ENCODE results near the gene KRT5. TPM values are rescaled to one million over a fixed set of nuclear protein-coding genes. Genes with fewer than 3 reads are reported as not detected.
"Not testable (repeated sequence)": the region's sequence is repeated elsewhere in the genome, so short reads cannot be mapped to it uniquely, and the experiment has no call there.

The KRT5 gene
- total RNA-seq, 1 donor from 2014 or later = 1,515 TPM

DNA sequence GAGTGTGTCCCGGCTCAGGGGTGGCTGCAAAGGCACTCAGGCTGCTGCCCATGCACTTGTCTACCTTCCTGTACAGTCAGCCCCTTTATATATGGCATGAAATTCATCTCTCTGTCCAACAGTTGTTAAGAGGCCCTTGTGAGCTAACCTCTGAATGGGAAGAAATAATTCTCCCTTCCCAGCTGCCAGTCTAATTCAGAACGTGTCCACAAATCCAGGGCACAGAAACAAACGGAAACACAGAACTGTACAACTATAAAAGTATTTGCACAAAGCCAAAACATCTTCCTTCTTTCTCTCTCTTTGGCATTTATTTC is 849 bp downstream of the KRT5 start:
- no peak for DNase-seq

- DNase-seq = no peak
Measured at GRCh38 chr12:52518574-52519386, 1.4 kb downstream of the KRT5 start.

GRCh38 chr12:52517888-52518287 is 2.3 kb downstream of the KRT5 start:
- no peak for DNase-seq

DNA sequence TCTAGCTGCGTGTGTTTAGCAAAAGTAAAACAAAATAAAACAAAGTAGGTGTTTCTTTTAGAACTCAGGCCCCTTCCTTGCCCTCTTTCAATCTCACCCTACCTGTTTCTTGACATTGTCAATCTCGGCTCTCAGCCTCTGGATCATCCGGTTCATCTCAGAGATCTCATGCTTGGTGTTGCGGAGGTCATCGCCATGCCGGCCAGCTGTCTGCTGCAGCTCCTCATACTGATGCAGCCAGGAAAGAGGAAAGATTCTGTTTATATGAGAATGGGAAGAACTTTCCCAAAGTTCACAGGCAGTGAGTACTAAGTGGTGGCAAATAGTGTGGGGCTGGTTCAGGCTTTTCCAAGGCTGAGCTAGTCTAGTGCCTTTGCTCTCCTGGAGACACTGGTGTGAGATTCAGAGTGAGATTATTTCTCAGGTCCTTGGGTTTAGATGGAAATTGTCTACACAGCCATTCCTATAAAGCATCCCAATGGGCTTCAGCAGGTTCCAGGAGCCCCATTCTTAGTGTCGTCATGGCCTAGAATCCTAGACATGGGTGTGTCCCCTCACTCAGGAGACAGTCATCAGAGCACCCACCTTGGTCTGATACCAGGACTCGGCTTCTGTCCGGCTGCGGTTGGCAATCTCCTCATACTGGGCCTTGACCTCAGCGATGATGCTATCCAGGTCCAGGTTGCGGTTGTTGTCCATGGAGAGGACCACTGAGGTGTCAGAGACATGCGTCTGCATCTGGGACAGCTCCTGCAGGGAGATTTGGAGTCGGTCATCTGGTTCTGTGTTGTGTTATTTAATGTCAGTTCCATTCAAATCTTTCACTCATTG is 3.0 kb downstream of the KRT5 start:
- no peak for DNase-seq

GRCh38 chr12:52515927-52516831 is 4.0 kb downstream of the KRT5 start:
- DNase-seq = no peak

DNA sequence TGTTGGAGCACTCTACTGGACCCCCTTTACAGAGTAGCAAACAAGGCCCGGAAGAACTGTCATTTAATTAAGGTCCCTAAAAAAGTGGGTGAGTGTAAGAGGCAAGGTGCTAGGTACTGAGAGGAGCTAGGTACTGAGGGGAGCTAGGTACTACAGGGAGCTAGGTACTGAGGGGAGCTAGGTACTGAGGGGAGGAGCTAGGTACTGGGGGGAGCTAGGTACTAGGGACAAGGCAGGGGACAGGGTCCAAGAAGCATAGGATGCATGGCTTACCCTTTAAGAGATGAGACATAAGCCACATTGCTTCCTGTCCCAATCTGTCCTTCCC is 4.9 kb downstream of the KRT5 start:
- DNase-seq = no peak

DNA sequence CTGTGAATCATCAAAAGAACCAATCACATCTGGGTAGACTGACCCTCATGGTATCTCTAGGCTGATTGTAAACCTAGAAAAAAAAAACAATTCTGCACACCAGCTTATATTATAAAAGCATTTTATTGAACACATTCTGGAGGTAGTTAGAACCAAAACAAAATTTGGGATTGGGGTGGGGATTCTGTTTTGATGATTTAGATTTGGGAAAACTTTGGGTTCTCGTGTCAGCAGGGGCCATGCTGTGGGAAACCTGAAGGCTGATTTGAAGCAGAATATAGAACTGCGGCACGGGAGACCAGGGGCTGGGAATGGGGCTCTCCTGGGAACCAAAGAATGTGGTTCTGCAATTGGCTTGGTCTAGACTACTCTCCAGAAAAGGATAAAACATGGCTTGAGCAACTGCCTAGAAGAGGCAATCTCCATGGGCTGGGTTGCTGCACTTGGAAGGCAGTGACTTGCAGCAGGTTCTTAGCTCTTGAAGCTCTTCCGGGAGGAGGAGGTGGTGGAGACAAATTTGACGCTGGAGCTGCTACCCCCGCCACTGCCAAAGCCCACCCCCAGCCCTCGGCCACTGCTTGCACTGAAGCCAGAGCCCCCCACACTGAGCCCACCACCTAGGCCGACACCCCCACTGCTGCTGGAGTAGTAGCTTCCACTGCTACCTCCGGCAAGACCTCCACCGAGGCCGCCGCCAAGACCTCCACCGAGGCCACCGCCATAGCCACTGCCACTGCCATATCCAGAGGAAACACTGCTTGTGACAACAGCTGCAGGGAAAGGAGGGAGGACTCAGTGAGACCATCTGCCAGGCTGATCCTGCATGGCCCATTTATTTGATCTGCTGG is 5.5 kb downstream of the KRT5 start:
- no peak for DNase-seq

GRCh38 chr12:52513736-52514135 is 6.5 kb downstream of the KRT5 start:
- DNase-seq = no peak

GRCh38 chr12:52508211-52508610 is 12.0 kb downstream of the KRT5 start:
- DNase-seq = no peak

DNA sequence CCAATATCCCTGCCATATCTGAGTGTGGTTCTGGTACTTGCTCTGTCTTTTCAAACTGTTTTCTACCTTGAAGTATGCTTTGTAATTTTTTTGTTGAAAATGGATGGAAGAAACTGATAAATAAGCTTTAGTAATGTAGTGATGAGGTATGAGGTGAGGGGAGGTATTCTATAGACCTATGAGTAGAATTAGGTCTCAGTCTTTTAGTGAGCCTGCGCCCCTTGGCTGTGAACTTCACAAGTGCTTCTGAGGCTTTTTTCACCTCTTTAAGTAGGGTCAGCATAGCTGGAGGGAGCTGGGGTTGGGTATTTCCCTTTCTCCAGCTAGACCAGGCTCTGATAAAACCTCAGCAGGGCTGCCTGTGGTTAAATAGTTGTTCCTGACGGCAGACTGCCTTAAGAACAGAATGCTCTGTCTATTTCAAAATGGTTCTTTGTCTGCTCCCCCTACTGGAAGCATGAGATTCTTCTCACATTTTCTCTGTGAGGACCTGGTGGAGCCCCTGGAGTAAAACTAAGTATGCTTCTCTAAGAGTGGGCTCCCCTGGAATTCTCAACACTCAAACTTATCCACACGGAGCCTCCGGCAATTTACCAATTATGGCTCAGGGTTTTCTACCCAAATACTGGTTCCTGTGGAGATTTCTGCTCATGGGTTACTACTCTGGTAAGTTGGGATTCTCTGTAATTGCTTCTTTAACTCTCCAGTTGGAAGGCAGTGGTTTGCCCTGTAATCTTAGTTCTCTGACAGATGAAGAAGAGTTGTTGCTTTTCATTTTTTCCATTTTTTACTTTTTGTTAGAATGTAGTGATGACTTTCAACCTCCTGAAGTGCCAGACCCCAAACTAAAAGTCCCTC is 13.1 kb downstream of the KRT5 start:
- DNase-seq = no peak

GRCh38 chr12:52502877-52503276 is 17.3 kb downstream of the KRT5 start:
- no peak for DNase-seq

DNA sequence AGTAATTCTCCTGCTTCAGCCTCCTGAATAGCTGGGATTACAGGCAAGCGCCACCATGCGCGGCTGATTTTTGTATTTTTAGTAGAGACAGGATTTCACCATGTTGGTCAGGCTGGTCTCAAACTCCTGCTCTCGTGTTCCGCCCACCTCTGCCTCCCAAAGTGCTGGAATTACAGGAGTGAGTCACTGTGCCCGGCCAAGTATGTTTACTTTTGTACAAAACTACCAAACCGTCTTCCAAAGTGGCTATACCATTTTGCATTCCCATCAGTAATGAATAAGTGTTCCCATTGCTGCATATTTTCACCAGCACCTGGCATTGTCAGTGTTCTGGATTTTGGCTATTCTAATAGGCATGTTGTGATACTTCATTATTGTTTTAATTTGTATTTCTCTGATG is 18.7 kb downstream of the KRT5 start:
- no peak for DNase-seq

DNA sequence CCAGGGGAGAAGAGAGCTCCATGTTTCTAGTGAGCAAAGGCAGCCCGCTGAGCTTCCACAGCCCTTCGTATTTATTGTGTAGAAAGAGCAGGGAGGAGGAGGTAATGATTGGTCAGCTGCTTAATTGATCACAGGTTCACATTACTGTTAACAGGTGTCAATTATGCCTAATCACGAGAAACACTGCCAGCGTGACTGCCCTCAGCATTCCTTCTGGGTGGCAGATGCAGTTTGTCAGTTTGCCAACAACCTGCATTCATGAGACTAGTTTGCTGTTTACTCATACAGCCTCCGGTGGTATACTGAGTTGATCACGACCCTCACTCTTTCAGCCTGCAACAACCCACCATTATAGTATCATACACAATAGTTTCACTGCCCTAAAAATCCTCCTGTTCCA is 19.6 kb downstream of the KRT5 start:
- not testable (repeated sequence) for DNase-seq

DNA sequence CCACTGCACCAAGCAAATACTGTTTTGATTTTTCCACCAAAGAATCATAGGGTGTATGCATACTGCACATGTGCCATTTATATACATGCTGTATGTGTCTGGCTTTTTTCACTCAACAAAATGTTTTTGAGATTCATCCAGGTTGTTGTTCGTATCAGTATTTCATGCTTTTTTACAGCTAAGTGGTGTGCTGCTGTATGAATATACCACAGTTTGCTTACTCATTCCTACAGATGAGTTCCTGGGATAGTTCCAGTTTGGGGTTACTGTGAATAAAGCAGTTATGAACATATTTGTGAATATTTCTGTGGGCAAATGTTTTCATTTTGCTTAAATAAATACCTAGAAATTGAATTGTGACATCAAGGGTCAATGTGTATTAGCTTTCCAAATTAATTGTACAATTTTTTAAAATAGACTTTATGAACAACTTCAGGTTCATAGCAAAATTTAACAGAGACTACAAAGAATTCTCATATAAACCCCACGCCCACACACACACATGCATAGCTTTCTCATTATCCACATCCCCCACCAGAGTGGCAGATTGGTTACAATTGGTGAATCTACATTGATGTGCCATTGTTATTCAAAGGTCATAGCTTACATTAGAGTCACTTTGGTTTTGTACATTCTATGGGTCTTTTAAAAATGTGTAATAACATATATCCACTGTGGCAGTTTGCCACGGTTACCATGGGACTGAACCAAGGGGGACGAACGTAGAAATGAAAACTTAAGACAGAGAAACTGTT is 20.2 kb downstream of the KRT5 start:
- DNase-seq = no peak

- DNase-seq = no peak
Measured at GRCh38 chr12:52498946-52499345, 21.2 kb downstream of the KRT5 start.

GRCh38 chr12:52497975-52498374 is 22.2 kb downstream of the KRT5 start:
- DNase-seq = no peak

DNA sequence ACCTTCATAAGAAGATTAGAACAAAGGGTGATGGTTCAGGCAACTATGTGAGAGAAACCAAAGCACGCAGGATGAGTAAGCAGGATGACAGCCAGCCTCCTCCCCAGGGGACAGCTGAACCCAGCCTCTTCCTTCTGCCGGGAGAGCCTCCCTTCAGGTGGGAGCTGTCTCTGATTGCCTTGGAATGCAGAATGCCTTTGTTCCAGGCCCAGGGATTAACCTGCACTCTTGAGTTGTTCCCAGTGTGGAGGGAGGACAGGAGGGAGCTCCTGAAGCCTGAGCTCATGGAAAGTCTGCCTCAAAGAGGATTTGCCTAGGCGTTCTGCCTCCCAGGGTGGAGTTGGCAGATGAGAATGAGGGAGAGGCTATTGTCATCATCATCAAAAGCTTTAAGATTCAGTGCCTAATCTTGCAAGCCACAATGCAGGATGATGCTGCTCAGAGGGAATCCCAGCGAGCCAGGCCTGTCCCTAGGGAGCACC is 23.6 kb downstream of the KRT5 start:
- DNase-seq = no peak

GRCh38 chr12:52496054-52496453 is 24.1 kb downstream of the KRT5 start:
- DNase-seq = no peak

DNA sequence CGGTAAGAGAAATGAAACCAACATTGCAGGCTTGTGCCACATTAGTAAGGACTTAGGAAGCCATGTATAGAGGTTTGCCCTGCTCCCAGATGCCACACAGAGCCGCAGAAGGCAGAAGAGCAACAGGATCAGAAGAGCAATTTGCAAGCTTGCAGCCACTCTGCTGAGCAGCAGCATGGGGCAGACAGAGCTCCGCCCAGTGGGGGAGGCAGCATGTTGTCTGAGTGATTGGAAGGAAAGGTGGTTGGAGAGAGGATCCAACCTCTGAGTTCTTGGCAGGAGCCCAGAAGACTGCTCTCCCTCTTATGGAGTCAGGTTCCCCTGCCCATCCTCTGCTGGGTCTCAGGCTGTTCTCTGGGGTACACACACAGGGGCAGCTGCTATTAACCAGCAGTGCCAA is 24.8 kb downstream of the KRT5 start:
- DNase-seq = no peak

GRCh38 chr12:52494518-52494917 is 25.7 kb downstream of the KRT5 start:
- no peak for DNase-seq

All from skin of body (tissue), 2 donors.